ENCODE measurements around the gene PDE7B. TPM values are rescaled to one million over a fixed set of nuclear protein-coding genes. Genes with fewer than 3 reads are reported as not detected.
A peak's percentile ranks its signal among the peaks of the same experiment; 100 is the strongest.

PDE7B gene
- total RNA-seq, 2 donors from 2014 or later = 0.04 TPM; not detected in 1

GRCh38 chr6:135913785-135914184, 62.3 kb downstream of the PDE7B start:
- Mint-ChIP-seq H3K9me3 (no peaks in the 10 kb centered on the region), H3K27me3 (no peaks in the 10 kb centered on the region), H3K4me3 (no peak overlapping the region), H3K4me1 (no peaks in the 10 kb centered on the region), H3K27ac (no peak overlapping the region), H3K36me3 (ENCODE audit: low read depth) (no peaks in the 10 kb centered on the region)
- ATAC-seq (replicated peaks) = peak; percentile 73

- H3K4me1 Mint-ChIP-seq = peaks cover 8% of the 10 kb centered on the region
- H3K27me3 Mint-ChIP-seq = peaks cover 10% of the 10 kb centered on the region
- no peaks in the 10 kb centered on the region for H3K9me3 Mint-ChIP-seq
- ATAC-seq (replicated peaks) = peak; percentile 49
- no peak overlapping the region for H3K4me3 Mint-ChIP-seq
- no peaks in the 10 kb centered on the region for H3K36me3 Mint-ChIP-seq (ENCODE audit: low read depth)
- H3K27ac Mint-ChIP-seq = no peak overlapping the region
Measured at GRCh38 chr6:135919026-135919425, 67.5 kb downstream of the PDE7B start.

- no peak for ATAC-seq (replicated peaks)
- Mint-ChIP-seq H3K27me3 (peaks cover 10% of the 10 kb centered on the region), H3K27ac (no peak overlapping the region), H3K36me3 (ENCODE audit: low read depth) (no peaks in the 10 kb centered on the region), H3K4me3 (no peak overlapping the region), H3K9me3 (no peaks in the 10 kb centered on the region), H3K4me1 (peaks cover 8% of the 10 kb centered on the region)
Measured at GRCh38 chr6:135920689-135921088, 69.2 kb downstream of the PDE7B start.

- no peaks in the 10 kb centered on the region for H3K36me3 Mint-ChIP-seq (ENCODE audit: low read depth)
- H3K27me3 Mint-ChIP-seq = peaks cover 10% of the 10 kb centered on the region
Measured at GRCh38 chr6:135921188-135921587, 69.7 kb downstream of the PDE7B start.

GRCh38 chr6:135922174-135922573, 70.7 kb downstream of the PDE7B start:
- Mint-ChIP-seq H3K27me3 (peaks cover 10% of the 10 kb centered on the region), H3K27ac (no peak overlapping the region), H3K9me3 (no peaks in the 10 kb centered on the region), H3K36me3 (ENCODE audit: low read depth) (no peaks in the 10 kb centered on the region), H3K4me1 (peaks cover 8% of the 10 kb centered on the region), H3K4me3 (no peak overlapping the region)
- peak; percentile 86 for ATAC-seq (replicated peaks)

More at GRCh38 chr6:135921188-135921587, 69.7 kb downstream of the PDE7B start:
- Mint-ChIP-seq H3K27ac (no peak overlapping the region), H3K4me3 (no peak overlapping the region), H3K9me3 (no peaks in the 10 kb centered on the region), H3K4me1 (peaks cover 8% of the 10 kb centered on the region)
- no peak for ATAC-seq (replicated peaks)

- H3K9me3 Mint-ChIP-seq = no peaks in the 10 kb centered on the region
- no peak overlapping the region for H3K27ac Mint-ChIP-seq
- no peak overlapping the region for H3K4me3 Mint-ChIP-seq
- H3K27me3 Mint-ChIP-seq = peaks cover 10% of the 10 kb centered on the region
- no peaks in the 10 kb centered on the region for H3K36me3 Mint-ChIP-seq (ENCODE audit: low read depth)
- H3K4me1 Mint-ChIP-seq = peaks cover 8% of the 10 kb centered on the region
- no peak for ATAC-seq (replicated peaks)
Measured at GRCh38 chr6:135922746-135923145, 71.2 kb downstream of the PDE7B start.

- Mint-ChIP-seq H3K4me3 (no peak overlapping the region), H3K27ac (no peak overlapping the region), H3K9me3 (no peaks in the 10 kb centered on the region), H3K36me3 (ENCODE audit: low read depth) (no peaks in the 10 kb centered on the region), H3K4me1 (no peaks in the 10 kb centered on the region), H3K27me3 (no peaks in the 10 kb centered on the region)
- no peak for ATAC-seq (replicated peaks)
Measured at GRCh38 chr6:135932651-135933050, 81.2 kb downstream of the PDE7B start.

- ATAC-seq (replicated peaks) = no peak
- H3K9me3 Mint-ChIP-seq = no peaks in the 10 kb centered on the region
- no peak overlapping the region for H3K27ac Mint-ChIP-seq
- H3K4me1 Mint-ChIP-seq = no peaks in the 10 kb centered on the region
- no peak overlapping the region for H3K4me3 Mint-ChIP-seq
- no peaks in the 10 kb centered on the region for H3K27me3 Mint-ChIP-seq
- H3K36me3 Mint-ChIP-seq (ENCODE audit: low read depth) = no peaks in the 10 kb centered on the region
Measured at GRCh38 chr6:135935941-135936601, 84.6 kb downstream of the PDE7B start.

GRCh38 chr6:135936606-135937005, 85.1 kb downstream of the PDE7B start:
- Mint-ChIP-seq H3K9me3 (no peaks in the 10 kb centered on the region), H3K4me3 (no peak overlapping the region), H3K36me3 (ENCODE audit: low read depth) (no peaks in the 10 kb centered on the region), H3K27me3 (no peaks in the 10 kb centered on the region), H3K27ac (no peak overlapping the region), H3K4me1 (no peaks in the 10 kb centered on the region)
- ATAC-seq (replicated peaks) = peak; percentile 6

- H3K36me3 Mint-ChIP-seq (ENCODE audit: low read depth) = no peaks in the 10 kb centered on the region
- H3K4me1 Mint-ChIP-seq = no peaks in the 10 kb centered on the region
- no peaks in the 10 kb centered on the region for H3K27me3 Mint-ChIP-seq
- H3K27ac Mint-ChIP-seq = no peak overlapping the region
- H3K4me3 Mint-ChIP-seq = no peak overlapping the region
- no peak for ATAC-seq (replicated peaks)
- H3K9me3 Mint-ChIP-seq = no peaks in the 10 kb centered on the region
Measured at GRCh38 chr6:135937106-135937505, 85.6 kb downstream of the PDE7B start.

- Mint-ChIP-seq H3K4me3 (no peak overlapping the region), H3K27ac (no peak overlapping the region), H3K36me3 (ENCODE audit: low read depth) (no peaks in the 10 kb centered on the region), H3K4me1 (no peaks in the 10 kb centered on the region), H3K9me3 (no peaks in the 10 kb centered on the region), H3K27me3 (no peaks in the 10 kb centered on the region)
- no peak for ATAC-seq (replicated peaks)
Measured at GRCh38 chr6:135938576-135939207, 87.2 kb downstream of the PDE7B start.

- H3K27me3 Mint-ChIP-seq = no peaks in the 10 kb centered on the region
- no peak overlapping the region for H3K27ac Mint-ChIP-seq
- H3K9me3 Mint-ChIP-seq = no peaks in the 10 kb centered on the region
- ATAC-seq (replicated peaks) = no peak
- no peaks in the 10 kb centered on the region for H3K4me1 Mint-ChIP-seq
- H3K36me3 Mint-ChIP-seq (ENCODE audit: low read depth) = no peaks in the 10 kb centered on the region
- no peak overlapping the region for H3K4me3 Mint-ChIP-seq
Measured at GRCh38 chr6:135939208-135939591, 87.7 kb downstream of the PDE7B start.

- no peak overlapping the region for H3K4me3 Mint-ChIP-seq
- no peaks in the 10 kb centered on the region for H3K9me3 Mint-ChIP-seq
- H3K4me1 Mint-ChIP-seq = no peaks in the 10 kb centered on the region
- ATAC-seq (replicated peaks) = no peak
- H3K27ac Mint-ChIP-seq = no peak overlapping the region
- no peaks in the 10 kb centered on the region for H3K27me3 Mint-ChIP-seq
- no peaks in the 10 kb centered on the region for H3K36me3 Mint-ChIP-seq (ENCODE audit: low read depth)
Measured at GRCh38 chr6:135940616-135941167, 89.2 kb downstream of the PDE7B start.

GRCh38 chr6:135941275-135942025, 89.9 kb downstream of the PDE7B start:
- no peaks in the 10 kb centered on the region for H3K9me3 Mint-ChIP-seq
- no peaks in the 10 kb centered on the region for H3K4me1 Mint-ChIP-seq
- no peaks in the 10 kb centered on the region for H3K27me3 Mint-ChIP-seq
- no peak overlapping the region for H3K27ac Mint-ChIP-seq
- H3K36me3 Mint-ChIP-seq (ENCODE audit: low read depth) = no peaks in the 10 kb centered on the region
- ATAC-seq (replicated peaks) = no peak
- H3K4me3 Mint-ChIP-seq = no peak overlapping the region

- Mint-ChIP-seq H3K9me3 (no peaks in the 10 kb centered on the region), H3K27ac (no peak overlapping the region)
Measured at GRCh38 chr6:135944120-135944519, 92.6 kb downstream of the PDE7B start.

More at GRCh38 chr6:135944120-135944519, 92.6 kb downstream of the PDE7B start:
- no peaks in the 10 kb centered on the region for H3K36me3 Mint-ChIP-seq (ENCODE audit: low read depth)
- no peak for ATAC-seq (replicated peaks)
- peaks cover 3% of the 10 kb centered on the region for H3K27me3 Mint-ChIP-seq
- no peak overlapping the region for H3K4me3 Mint-ChIP-seq
- H3K4me1 Mint-ChIP-seq = no peaks in the 10 kb centered on the region

Measured in activated T-helper 17 cell treated with anti-CD3 and anti-CD28 coated beads, Interleukin-2, amount 50 U/mL, for 72 hours (primary cell).